SU-DHL-6 (cell line): ENCODE results near the gene RAB22A.

Experiments used
- H2AFZ ChIP-seq: fragments of 200-600 bp; sonication (generic); 2 replicates; pipeline ENCODE4 v1.6.1; 2014; ENCODE audit warnings: low read depth, mild to moderate bottlenecking, moderate library complexity, mixed read lengths, antibody characterized with exemption, low read length; ENCODE audit not compliant: severe bottlenecking
- H3F3A ChIP-seq: fragments of 200-600 bp; shearing (Covaris generic); 2 replicates; pipeline ENCODE4 v1.6.0; 2016; ENCODE audit warnings: antibody characterized with exemption, mild to moderate bottlenecking; ENCODE audit not compliant: insufficient read depth
- H3K27ac ChIP-seq: fragments of 200-600 bp; sonication (generic); 2 replicates; pipeline ENCODE4 v1.5.1; 2016; ENCODE audit warnings: low read depth, mild to moderate bottlenecking, low read length, moderate library complexity, mixed read lengths
- H3K27me3 ChIP-seq: fragments of 200-600 bp; sonication (generic), shearing (Covaris generic); 2 replicates; pipeline ENCODE4 v1.6.0; 2014; ENCODE audit warnings: mild to moderate bottlenecking, low read length
- H3K36me3 ChIP-seq: fragments of 200-600 bp; sonication (generic); 2 replicates; pipeline ENCODE4 v1.6.1; 2014; ENCODE audit warnings: mild to moderate bottlenecking, low read length, mixed read lengths
- H3K4me2 ChIP-seq: fragments of 300-600, 200-600 bp; shearing (Covaris generic), sonication (generic); 2 replicates; pipeline ENCODE4 v1.6.0; 2014; ENCODE audit warnings: low read length, low read depth, mild to moderate bottlenecking; ENCODE audit not compliant: poor library complexity, severe bottlenecking
- H3K4me3 ChIP-seq: fragments of 200-600 bp; sonication (generic); 2 replicates; pipeline ENCODE4 v1.5.1; 2014; ENCODE audit warnings: antibody characterized with exemption, low read length, mild to moderate bottlenecking, mixed read lengths; ENCODE audit not compliant: insufficient read depth, poor library complexity, severe bottlenecking
- H3K79me2 ChIP-seq: fragments of 200-600 bp; sonication (generic); 2 replicates; pipeline ENCODE4 v1.6.1; 2014; ENCODE audit warnings: mild to moderate bottlenecking, low read length, moderate library complexity; ENCODE audit not compliant: insufficient read depth
- H3K9ac ChIP-seq: fragments of 200-600 bp; sonication (generic); 2 replicates; pipeline ENCODE4 v1.7.0; 2014; ENCODE audit warnings: mild to moderate bottlenecking, low read length
- H3K9me2 ChIP-seq: fragments of 200-600 bp; sonication (generic); replicated peaks from 2 replicates; pipeline ENCODE4 v1.6.1; 2014; ENCODE audit warnings: low read length; ENCODE audit not compliant: insufficient read depth
- H3K9me3 ChIP-seq: fragments of 200-600 bp; sonication (generic); 2 replicates; pipeline ENCODE4 v1.6.1; 2014; ENCODE audit warnings: low read length, mixed read lengths; ENCODE audit not compliant: insufficient read depth
- H4K20me1 ChIP-seq: fragments of 200-600 bp; sonication (generic); 2 replicates; pipeline ENCODE4 v1.6.1; 2014; ENCODE audit warnings: low read depth, mild to moderate bottlenecking, antibody characterized with exemption, low read length, moderate library complexity, mixed read lengths
- CTCF ChIP-seq: fragments of 200-600 bp; sonication (generic); IDR thresholded peaks from one replicate; pipeline ENCODE4 v1.5.1; 2017; ENCODE audit warnings: antibody characterized with exemption, mild to moderate bottlenecking, low read length, moderate library complexity; ENCODE audit not compliant: insufficient read depth, poor library complexity, severe bottlenecking
- EZH2phosphoT487 ChIP-seq: fragments of 200-600 bp; sonication (generic), shearing (Covaris generic); conservative IDR thresholded peaks from 2 replicates; pipeline ENCODE4 v1.6.1; 2018; ENCODE audit warnings: mild to moderate bottlenecking, antibody characterized with exemption, low read length, moderate library complexity, mixed read lengths

The RAB22A gene

GRCh38 chr20:58309591-58310290, at the start of gene RAB22A:
TSS of gene RAB22A (plus strand) at chr20:58309715. CDS start at chr20:58309977, 262 bp downstream.
- peak within 1 kb of the TSS; percentile 82 for H3K4me2 ChIP-seq
- no peaks in the 10 kb centered on the region for H3K27me3 ChIP-seq
- H3K36me3 ChIP-seq = no peaks in the 10 kb centered on the region
- H3K9me2 ChIP-seq = no peaks in the 10 kb centered on the region
- H3K4me3 ChIP-seq = peak within 1 kb of the TSS; percentile 92
- peak within 1 kb of the TSS; percentile 92 for H2AFZ ChIP-seq
- H3K79me2 ChIP-seq = peaks cover 20% of the 10 kb centered on the region
- H3K9me3 ChIP-seq = no peaks in the 10 kb centered on the region
- peak within 1 kb of the TSS; percentile 83 for H3K9ac ChIP-seq
- H3F3A ChIP-seq = peaks cover 23% of the 10 kb centered on the region
- H3K27ac ChIP-seq = peak within 1 kb of the TSS; percentile 81
- no peak for TF ChIP-seq EZH2phosphoT487
- no peaks in the 10 kb centered on the region for H4K20me1 ChIP-seq

GRCh38 chr20:58260006-58260405, 49.5 kb upstream of the RAB22A start:
- Histone ChIP-seq H3K79me2 (no peaks in the 10 kb centered on the region), H3F3A (no peaks in the 10 kb centered on the region), H3K4me3 (no peak overlapping the region), H3K27ac (no peak overlapping the region), H3K36me3 (no peaks in the 10 kb centered on the region), H4K20me1 (no peaks in the 10 kb centered on the region), H3K4me2 (no peak overlapping the region), H3K27me3 (no peaks in the 10 kb centered on the region), H2AFZ (no peak overlapping the region), H3K9ac (no peak overlapping the region), H3K9me2 (no peaks in the 10 kb centered on the region), H3K9me3 (no peaks in the 10 kb centered on the region)
- no peak for TF ChIP-seq CTCF
- TF ChIP-seq EZH2phosphoT487 = no peak

- H3K4me3 ChIP-seq = no peak overlapping the region
- no peaks in the 10 kb centered on the region for H3K79me2 ChIP-seq
- TF ChIP-seq EZH2phosphoT487 = no peak
- no peak for TF ChIP-seq CTCF
- no peaks in the 10 kb centered on the region for H3K9me3 ChIP-seq
- H3K36me3 ChIP-seq = no peaks in the 10 kb centered on the region
- no peak overlapping the region for H3K4me2 ChIP-seq
- no peaks in the 10 kb centered on the region for H3K27me3 ChIP-seq
- H3K9me2 ChIP-seq = no peaks in the 10 kb centered on the region
- H4K20me1 ChIP-seq = no peaks in the 10 kb centered on the region
- H3F3A ChIP-seq = no peaks in the 10 kb centered on the region
- no peak overlapping the region for H2AFZ ChIP-seq
- H3K9ac ChIP-seq = no peak overlapping the region
- no peak overlapping the region for H3K27ac ChIP-seq
Observed at GRCh38 chr20:58261660-58262059, 47.9 kb upstream of the RAB22A start.

- no peak overlapping the region for H3K4me3 ChIP-seq
- H3K27me3 ChIP-seq = no peaks in the 10 kb centered on the region
- H3K36me3 ChIP-seq = no peaks in the 10 kb centered on the region
- H4K20me1 ChIP-seq = no peaks in the 10 kb centered on the region
- H3K79me2 ChIP-seq = no peaks in the 10 kb centered on the region
- no peak overlapping the region for H3K9ac ChIP-seq
- no peak overlapping the region for H3K27ac ChIP-seq
- H3K4me2 ChIP-seq = no peak overlapping the region
- no peak for TF ChIP-seq CTCF
- no peak for TF ChIP-seq EZH2phosphoT487
- no peaks in the 10 kb centered on the region for H3K9me3 ChIP-seq
- H3K9me2 ChIP-seq = no peaks in the 10 kb centered on the region
- H3F3A ChIP-seq = no peaks in the 10 kb centered on the region
- H2AFZ ChIP-seq = no peak overlapping the region
Observed at GRCh38 chr20:58264271-58264670, 45.2 kb upstream of the RAB22A start.
